ENCODE data around the gene ZNF519. TPM values are rescaled to one million over a fixed set of nuclear protein-coding genes. Genes with fewer than 3 reads are reported as not detected.
"Not testable (repeated sequence)": the region's sequence is repeated elsewhere in the genome, so short reads cannot be mapped to it uniquely, and the experiment has no call there.

The ZNF519 gene
- total RNA-seq, 2 donors from 2014 or later, result 24.6 to 31.9 TPM

DNA sequence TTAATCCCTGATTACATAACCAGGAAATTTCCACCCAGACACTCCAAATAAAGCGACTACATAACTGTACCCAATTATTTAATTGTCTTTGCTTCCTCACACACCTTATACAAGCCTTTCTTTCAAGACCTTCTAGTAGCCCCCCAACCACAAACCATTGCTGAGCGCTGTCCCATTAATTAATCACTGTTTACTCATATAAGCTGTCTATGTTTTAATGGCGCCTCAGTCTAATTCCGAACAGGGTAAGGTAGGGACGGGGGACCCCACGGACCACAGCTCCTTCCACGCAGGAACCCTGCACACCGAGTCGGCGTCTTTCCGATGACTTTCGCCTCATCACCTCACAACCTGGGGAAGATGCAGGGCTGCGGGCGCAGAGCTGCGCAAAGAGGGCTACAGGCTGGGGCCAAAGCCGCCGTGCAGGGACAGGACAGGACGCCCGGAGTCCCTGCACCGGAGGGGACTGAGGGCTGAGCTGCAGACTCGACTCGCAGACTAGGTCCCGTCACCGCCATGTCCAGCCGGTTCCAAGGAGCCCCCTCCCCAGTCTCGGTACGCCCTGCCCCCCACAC, 452 bp downstream of the ZNF519 start:
- Histone ChIP-seq H3K9ac (ENCODE audit: extremely low read depth, low read length, poor library complexity, severe bottlenecking) (peak overlapping the region; percentile 75), H3K27ac (ENCODE audit: low read depth, low read length) (peak overlapping the region; percentile 93), H3K4me3 (ENCODE audit: low read length) (peak overlapping the region; percentile 84)
- Mint-ChIP-seq H3K4me3 (peak overlapping the region; percentile 93), H3K27ac (peak overlapping the region; percentile 99), H3K4me1 (peaks cover 19% of the 10 kb centered on the region)
- not testable (repeated sequence) for H3K36me3 ChIP-seq (ENCODE audit: control insufficient read depth, insufficient read depth, low read length); H3K27me3 Mint-ChIP-seq (ENCODE audit: insufficient read depth); H3K9me3 Mint-ChIP-seq; H3K27me3 ChIP-seq (ENCODE audit: control insufficient read depth, insufficient read depth, low read length, poor library complexity, severe bottlenecking); DNase-seq; H3K36me3 Mint-ChIP-seq (ENCODE audit: low read depth); H3K4me1 ChIP-seq (ENCODE audit: control insufficient read depth, insufficient read depth, low read length); H3K9me3 ChIP-seq (ENCODE audit: control insufficient read depth, low read length)
- 0 to 1% methylated on average over 2 to 11 of the region's 27 CpGs for WGBS, 2 experiments (ENCODE audit: insufficient coverage in 1 of 2, insufficient read length in 1 of 2)

DNA sequence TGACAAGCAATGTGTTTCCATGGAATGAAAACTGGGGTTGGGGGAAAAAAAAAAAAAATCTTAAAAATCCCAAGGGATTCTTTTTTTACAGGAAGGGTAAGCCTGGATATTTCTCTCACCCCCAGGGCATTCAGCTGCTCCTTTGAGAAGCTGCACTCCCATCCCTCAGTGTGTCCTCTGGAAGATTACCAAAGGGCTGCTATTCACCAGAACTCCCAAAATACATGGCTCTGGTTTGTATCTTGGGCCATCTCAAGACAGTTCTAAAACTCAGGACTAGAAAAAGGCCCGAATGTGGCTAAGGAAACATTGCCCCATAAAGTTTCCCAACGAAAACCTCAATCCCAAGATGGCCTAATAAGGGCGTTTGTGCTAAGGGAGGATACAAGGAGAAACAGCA, 1.4 kb downstream of the ZNF519 start:
- peak overlapping the region; percentile 75 for H3K9ac ChIP-seq (ENCODE audit: extremely low read depth, low read length, poor library complexity, severe bottlenecking)
- not testable (repeated sequence) for H3K27ac Mint-ChIP-seq
- peak overlapping the region; percentile 84 for H3K4me3 ChIP-seq (ENCODE audit: low read length)

GRCh38 chr18:14124689-14125088, 7.5 kb downstream of the ZNF519 start:
- H3K27ac Mint-ChIP-seq, result no peak overlapping the region
- Histone ChIP-seq H3K4me1 (ENCODE audit: control insufficient read depth, insufficient read depth, low read length) (no peaks in the 10 kb centered on the region), H3K9me3 (ENCODE audit: control insufficient read depth, low read length) (no peaks in the 10 kb centered on the region), H3K9ac (ENCODE audit: extremely low read depth, low read length, poor library complexity, severe bottlenecking) (no peak overlapping the region), H3K27ac (ENCODE audit: low read depth, low read length) (no peak overlapping the region), H3K36me3 (ENCODE audit: control insufficient read depth, insufficient read depth, low read length) (peaks cover 35% of the 10 kb centered on the region), H3K27me3 (ENCODE audit: control insufficient read depth, insufficient read depth, low read length, poor library complexity, severe bottlenecking) (no peaks in the 10 kb centered on the region), H3K4me3 (ENCODE audit: low read length) (no peak overlapping the region)
- 71 to 78% methylated on average over 2 of the region's 2 CpGs for WGBS, 2 experiments (ENCODE audit: insufficient coverage in 1 of 2, insufficient read length in 1 of 2)
- H3K27me3 Mint-ChIP-seq (ENCODE audit: insufficient read depth), result no peaks in the 10 kb centered on the region
- peaks cover 9% of the 10 kb centered on the region for H3K4me1 Mint-ChIP-seq
- peak; percentile 41 for DNase-seq
- peaks cover 17% of the 10 kb centered on the region for H3K36me3 Mint-ChIP-seq (ENCODE audit: low read depth)
- no peak for TF ChIP-seq CTCF (conservative IDR thresholded peaks at IDR 0.05)
- H3K4me3 Mint-ChIP-seq, result no peak overlapping the region
- no peaks in the 10 kb centered on the region for H3K9me3 Mint-ChIP-seq

More for the DNA sequence above, 1.4 kb downstream of the ZNF519 start:
- H3K9me3 Mint-ChIP-seq; DNase-seq; H3K4me1 ChIP-seq (ENCODE audit: control insufficient read depth, insufficient read depth, low read length); H3K36me3 Mint-ChIP-seq (ENCODE audit: low read depth); H3K9me3 ChIP-seq (ENCODE audit: control insufficient read depth, low read length); H3K27me3 Mint-ChIP-seq (ENCODE audit: insufficient read depth); H3K27ac ChIP-seq (ENCODE audit: low read depth, low read length); H3K36me3 ChIP-seq (ENCODE audit: control insufficient read depth, insufficient read depth, low read length); H3K27me3 ChIP-seq (ENCODE audit: control insufficient read depth, insufficient read depth, low read length, poor library complexity, severe bottlenecking): not testable (repeated sequence)
- Mint-ChIP-seq H3K4me1 (peaks cover 19% of the 10 kb centered on the region), H3K4me3 (peak overlapping the region; percentile 93)
- WGBS, 2 experiments (ENCODE audit: insufficient coverage in 1 of 2, insufficient read length in 1 of 2), result no CpG with 5 or more reads among the region's 3 CpGs

GRCh38 chr18:14122097-14122496, 10.1 kb downstream of the ZNF519 start:
- no peak for TF ChIP-seq CTCF (conservative IDR thresholded peaks at IDR 0.05)
- H3K4me1 Mint-ChIP-seq, result peaks cover 4% of the 10 kb centered on the region
- H3K9ac ChIP-seq (ENCODE audit: extremely low read depth, low read length, poor library complexity, severe bottlenecking), result no peak overlapping the region
- H3K36me3 Mint-ChIP-seq (ENCODE audit: low read depth), result peaks cover 23% of the 10 kb centered on the region
- peaks cover 5% of the 10 kb centered on the region for H3K9me3 ChIP-seq (ENCODE audit: control insufficient read depth, low read length)
- no peak overlapping the region for H3K4me3 ChIP-seq (ENCODE audit: low read length)
- no peak overlapping the region for H3K27ac ChIP-seq (ENCODE audit: low read depth, low read length)
- H3K36me3 ChIP-seq (ENCODE audit: control insufficient read depth, insufficient read depth, low read length), result peaks cover 35% of the 10 kb centered on the region
- H3K27ac Mint-ChIP-seq, result no peak overlapping the region
- no peaks in the 10 kb centered on the region for H3K27me3 ChIP-seq (ENCODE audit: control insufficient read depth, insufficient read depth, low read length, poor library complexity, severe bottlenecking)
- H3K27me3 Mint-ChIP-seq (ENCODE audit: insufficient read depth), result no peaks in the 10 kb centered on the region
- DNase-seq, result no peak
- no peaks in the 10 kb centered on the region for H3K9me3 Mint-ChIP-seq
- WGBS, 2 experiments (ENCODE audit: insufficient coverage in 1 of 2, insufficient read length in 1 of 2), result 90% methylated on average over 2 of the region's 2 CpGs; no CpG with 5 or more reads in 1 of the 2 experiments
- no peaks in the 10 kb centered on the region for H3K4me1 ChIP-seq (ENCODE audit: control insufficient read depth, insufficient read depth, low read length)
- no peak overlapping the region for H3K4me3 Mint-ChIP-seq

Measured in endodermal cell (in vitro differentiated cells).